NCI-H1436 treated with DMSO at 0.1 percent for 48 hours (cell line): ENCODE results near the gene MDH1.
"Not testable (repeated sequence)": the region's sequence is repeated elsewhere in the genome, so short reads cannot be mapped to it uniquely, and the experiment has no call there.

Experiments used
- DNase-seq: peaks from one replicate; lab custom pipeline; 2025; lab: John Stamatoyannopoulos, UW

Gene MDH1

DNA sequence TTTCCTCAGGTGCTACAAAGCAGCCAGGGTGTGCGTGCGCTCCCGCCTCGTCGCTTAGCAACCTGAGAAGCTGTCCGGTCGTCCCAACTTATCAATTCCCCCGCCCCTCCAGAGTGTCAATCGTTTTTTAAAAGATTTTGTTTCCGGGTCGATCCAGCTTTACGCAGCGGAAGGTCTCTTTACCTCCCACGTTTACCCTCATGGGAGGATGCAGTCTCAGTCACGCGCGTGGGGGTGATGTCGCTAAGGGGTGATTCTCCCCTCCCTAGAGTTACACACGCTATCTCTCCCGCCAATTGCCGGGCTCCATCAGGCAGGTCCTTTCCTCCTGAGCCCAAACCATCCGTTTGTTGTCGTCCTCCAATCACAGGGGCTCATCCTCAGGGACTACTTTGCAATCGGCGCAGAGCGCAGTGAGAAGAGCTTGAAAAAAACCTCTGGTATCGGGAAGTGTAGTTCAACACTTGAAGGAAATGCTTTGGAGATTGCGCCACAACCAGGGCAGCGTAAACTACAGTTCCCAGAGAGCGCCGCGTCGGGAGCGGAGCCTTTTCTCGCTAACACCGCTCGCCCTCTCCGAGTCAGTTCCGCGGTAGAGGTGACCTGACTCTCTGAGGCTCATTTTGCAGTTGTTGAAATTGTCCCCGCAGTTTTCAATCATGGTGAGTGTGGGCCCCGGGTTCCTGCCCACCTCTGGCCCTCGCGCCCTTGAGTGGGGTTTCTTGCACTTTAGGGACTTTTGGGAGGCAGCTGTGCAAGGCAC lies at the start of gene MDH1, which contains the start of gene WDPCP:
Gene MDH1 (plus strand): TSS at position 579 of the 763 bp plus-strand sequence. CDS start 81 bp downstream, at position 660.
Gene WDPCP (minus strand): TSS at position 93 of the 763 bp plus-strand sequence. CDS start 206 bp downstream, outside the sequence.
- DNase-seq: peak; percentile 96

DNA sequence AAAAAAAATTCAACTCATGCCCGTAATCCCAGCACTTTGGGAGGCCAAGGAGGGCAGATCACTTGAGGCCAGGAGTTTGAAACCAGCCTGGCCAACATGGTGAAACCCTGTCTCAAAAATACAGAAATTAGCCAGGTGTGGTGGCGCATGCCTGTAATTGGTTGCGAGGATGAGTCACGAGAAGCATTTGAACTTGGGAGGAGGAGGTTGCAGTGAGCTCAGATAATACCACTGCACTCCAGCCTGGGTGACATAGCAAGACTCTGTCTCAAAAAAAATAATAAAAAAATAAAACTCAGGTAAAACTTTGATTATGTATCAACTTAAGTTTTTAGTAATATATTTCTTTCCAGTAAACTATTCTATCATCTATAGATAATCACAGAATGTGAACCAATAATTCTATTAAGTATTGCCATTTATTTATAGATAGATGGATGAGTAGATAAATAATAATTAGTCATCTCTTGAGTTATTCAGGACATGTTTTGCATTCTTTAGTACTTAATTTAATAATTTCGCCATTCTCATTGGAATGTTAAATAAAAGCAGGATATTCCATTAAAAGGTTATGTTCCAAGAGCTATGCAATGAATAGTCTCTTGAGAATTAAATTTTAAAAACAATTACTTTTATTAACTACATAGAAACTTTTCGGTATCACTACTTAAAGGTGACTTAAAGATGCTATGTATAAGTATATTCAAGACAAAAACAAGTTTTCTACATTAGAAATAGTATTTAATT lies 49.2 kb upstream of the MDH1 start:
- DNase-seq: no peak

DNA sequence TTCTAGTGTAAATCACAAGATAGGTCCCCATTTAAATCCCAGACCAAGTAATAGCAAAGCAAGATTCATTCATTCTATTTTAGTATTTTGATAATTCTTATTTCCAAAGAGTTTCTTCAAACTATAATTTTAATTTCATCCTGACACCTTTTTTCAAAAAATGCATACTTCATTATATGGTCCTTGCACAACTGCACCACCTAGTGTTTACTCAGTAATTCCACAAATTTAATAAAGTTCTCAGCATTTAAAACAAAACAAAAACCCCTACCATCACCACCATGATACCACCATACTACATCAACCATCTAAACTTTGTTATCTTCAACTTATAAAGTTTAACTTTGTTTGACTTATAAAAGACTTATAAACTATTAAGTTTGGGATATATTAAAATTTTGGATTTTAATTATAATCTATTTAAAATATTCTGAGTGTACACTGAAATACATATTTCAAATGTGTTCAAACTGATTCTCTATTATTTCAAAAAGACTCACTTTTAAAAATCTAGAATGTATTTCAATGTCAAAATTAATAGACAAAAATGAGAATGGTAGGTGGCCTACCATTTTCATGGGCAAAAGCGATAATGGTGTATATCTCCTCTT lies 44.6 kb upstream of the MDH1 start:
- DNase-seq: no peak

DNA sequence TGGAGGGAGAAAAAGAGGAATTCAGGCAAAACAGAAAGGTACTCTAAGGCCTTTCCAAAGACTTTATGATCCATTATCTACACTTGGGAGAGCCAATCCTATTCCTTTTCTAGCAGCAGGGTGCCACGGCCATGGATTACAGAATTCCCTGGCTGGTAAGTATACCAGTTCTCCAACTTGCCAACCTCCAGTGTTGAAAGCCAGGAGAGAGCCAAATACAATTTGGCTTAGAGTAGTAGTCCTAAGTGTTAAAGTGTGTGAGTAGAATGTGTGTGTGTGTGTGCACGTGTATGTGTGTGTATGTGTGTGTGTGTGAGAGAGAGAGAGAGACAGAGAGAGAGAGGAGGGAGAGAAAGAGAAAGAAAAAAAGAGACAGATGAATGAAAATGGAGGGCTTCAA lies 43.7 kb upstream of the MDH1 start:
- DNase-seq: no peak

DNA sequence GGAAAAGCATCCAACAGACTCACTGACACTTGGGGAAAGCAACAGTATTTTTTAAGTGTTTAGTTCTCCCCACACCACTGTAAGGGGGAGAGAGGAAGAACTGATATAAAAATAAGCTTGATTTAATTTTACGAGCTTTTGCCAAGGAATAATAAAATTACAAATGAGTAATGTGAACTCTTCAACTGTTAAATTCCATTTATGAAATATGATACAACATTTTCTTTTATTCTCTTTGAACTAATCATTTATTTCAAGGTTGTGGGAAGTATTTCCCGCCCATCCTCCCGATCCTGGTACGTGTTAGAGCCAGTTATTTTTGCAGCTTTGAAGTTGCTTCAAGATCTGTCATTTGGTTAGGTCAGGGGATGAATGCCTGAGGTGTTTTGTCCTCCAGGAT lies 35.7 kb upstream of the MDH1 start:
- DNase-seq: no peak

DNA sequence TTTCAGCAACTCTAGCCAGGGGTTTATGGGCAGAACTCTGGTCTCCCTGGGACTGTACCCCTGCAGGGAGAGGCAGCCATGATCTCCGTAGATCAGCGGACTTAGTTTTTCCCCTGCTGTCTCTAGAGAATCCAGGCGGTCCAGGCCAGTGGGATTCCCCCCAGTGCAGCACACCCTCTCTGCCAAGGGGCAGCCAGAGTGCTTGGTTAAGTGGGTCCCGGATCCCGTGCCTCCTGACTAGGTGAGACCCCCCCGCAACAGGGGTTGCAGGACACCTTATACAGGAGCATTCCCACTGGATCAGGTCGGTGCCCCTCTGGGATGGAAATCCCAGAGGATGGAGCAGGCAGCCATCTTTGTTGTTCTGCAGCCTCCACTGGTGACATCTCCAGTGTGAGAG lies 33.5 kb upstream of the MDH1 start:
- DNase-seq: no peak

DNA sequence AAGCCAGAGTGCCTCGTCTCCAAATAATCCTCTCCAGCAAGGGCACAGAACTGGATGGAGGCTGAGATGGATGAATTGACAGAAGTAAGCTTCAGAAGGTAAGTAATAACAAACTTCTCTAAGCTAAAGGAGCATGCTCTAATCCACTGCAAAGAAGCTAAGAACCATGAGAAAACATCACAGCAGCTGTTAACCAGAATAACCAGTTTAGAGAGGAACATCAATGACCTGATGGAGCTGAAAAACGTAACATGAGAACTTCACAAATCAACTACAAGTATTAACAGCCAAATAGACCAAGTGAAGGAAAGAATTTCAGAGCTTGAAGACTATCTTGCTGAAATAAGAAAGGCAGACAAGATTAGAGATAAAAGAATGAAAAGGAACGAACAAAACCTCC lies 32.8 kb upstream of the MDH1 start:
- no peak for DNase-seq

DNA sequence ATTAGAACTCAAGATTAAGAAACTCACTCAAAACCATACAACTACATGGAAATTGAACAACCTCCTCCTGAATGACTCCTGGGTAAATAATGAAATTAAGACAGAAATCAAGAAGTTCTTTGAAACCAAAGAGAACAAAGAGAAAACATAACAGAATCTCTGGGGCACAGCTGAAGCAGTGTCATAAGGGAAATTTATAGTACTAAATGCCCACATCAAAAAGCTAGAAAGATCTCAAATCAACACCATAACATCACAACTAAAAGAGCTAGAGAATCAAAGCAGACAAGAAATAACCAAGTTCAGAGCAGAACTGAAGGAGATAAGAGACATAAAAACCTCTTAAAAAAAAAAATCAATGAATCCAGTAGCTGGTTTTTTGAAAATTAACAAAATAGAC lies 30.9 kb upstream of the MDH1 start:
- not testable (repeated sequence) for DNase-seq

DNA sequence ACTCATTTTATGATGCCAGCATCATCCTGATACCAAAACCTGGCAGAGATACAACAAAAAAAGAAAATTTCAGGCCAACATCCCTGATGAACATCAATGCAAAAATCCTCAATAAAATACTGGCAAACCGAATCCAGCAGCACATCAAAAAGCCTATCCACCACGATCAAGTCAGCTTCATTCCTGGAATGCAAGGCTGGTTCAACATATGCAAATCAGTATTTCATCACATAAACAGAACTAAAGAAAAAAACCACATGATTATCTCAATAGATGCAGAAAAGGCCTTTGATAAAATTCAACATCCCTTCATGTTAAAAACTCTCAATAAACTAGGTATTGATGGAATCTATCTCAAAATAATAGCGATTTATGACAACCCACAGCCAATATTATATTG lies 29.8 kb upstream of the MDH1 start:
- not testable (repeated sequence) for DNase-seq

DNA sequence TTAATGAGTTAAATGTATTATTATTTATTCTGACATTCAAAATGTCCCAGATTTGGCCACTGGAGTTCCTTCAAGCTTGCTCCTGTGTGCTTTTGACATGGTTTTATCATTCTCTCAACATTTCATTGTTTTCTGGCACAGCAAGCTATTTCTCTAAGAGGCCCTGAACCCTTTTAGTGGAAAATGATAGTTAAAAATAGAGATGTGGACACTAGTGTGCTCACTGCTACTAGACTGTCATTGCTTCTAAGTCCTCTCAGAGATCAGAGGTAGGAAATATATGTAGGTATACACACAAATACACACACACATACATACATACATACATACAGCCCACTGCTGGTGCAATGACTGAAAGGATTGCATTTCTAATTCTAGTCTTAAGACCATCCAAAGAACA lies 26.0 kb upstream of the MDH1 start:
- no peak for DNase-seq

DNA sequence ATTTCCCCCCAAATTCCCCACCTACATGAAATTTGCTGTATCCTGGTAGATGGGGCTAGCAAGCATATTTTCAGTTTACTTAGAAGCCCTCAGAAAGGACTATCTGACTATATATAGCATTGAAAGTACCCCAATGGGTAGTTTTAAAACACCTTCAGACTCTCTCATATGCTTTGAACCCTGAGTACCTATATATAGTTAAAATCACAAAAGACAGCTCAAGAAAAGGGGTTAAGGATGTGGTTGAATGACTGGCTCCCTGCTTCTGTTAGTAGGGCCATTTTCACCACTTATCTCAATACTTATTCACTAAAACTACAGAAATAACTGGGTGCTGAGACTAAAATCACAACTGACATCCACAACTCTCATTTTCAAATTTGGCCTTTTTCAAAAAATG lies 19.0 kb upstream of the MDH1 start:
- no peak for DNase-seq

DNA sequence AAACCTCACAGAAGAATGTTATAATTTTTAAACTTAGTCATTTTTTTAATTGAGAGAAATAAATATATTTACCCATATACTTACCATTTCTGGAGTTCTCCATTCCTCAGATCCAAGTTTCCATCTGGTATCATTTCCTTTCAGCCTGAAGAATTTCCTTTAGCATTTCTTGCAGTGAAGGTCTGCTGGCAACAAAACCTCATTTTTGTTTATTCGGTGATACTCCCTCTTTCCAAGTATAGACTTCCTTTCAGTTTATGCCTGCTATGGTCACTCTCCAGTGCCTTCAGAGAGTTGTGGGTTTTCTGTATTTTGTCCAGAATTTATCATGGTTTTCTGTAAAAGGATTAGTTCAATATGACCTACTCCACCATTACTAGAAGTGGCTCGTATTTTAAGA lies 17.5 kb upstream of the MDH1 start:
- DNase-seq: no peak

DNA sequence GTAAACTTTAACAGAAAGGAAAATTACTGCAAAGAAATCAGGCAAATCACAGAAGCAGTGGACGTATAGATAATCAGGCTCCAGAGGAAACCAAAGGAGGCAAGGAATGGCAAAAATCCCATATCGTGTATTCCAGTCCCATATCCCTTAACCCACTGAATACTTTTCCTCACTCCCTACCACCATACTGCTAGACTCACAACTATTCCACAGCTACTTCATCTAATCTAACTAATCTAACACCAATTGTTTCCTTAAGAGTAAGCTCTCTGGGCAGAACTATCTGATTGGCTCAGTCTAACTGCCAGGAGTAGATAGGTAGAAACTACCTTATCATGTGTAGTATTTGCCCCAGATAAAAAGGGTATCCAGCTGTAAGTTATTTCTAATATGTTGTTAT lies 16.8 kb upstream of the MDH1 start:
- no peak for DNase-seq

DNA sequence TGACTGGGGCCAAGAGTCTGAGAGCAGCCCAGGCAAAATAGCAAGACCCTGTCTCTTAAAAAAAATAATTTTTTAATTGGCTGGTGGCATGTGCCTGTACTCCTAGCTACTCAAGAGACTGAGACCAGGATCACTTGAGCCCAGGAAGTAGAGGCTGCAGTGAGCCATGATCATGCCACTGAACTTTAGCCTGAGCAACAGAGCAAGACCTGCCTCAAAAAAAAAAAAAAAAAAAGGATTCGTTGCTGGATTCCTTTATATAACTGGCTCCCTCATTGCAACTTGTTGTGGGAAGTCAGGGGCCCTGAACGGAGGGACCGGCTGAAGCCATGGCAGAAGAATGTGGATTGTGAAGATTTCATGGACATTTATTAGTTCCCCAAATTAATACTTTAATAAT lies 15.7 kb upstream of the MDH1 start:
- not testable (repeated sequence) for DNase-seq

DNA sequence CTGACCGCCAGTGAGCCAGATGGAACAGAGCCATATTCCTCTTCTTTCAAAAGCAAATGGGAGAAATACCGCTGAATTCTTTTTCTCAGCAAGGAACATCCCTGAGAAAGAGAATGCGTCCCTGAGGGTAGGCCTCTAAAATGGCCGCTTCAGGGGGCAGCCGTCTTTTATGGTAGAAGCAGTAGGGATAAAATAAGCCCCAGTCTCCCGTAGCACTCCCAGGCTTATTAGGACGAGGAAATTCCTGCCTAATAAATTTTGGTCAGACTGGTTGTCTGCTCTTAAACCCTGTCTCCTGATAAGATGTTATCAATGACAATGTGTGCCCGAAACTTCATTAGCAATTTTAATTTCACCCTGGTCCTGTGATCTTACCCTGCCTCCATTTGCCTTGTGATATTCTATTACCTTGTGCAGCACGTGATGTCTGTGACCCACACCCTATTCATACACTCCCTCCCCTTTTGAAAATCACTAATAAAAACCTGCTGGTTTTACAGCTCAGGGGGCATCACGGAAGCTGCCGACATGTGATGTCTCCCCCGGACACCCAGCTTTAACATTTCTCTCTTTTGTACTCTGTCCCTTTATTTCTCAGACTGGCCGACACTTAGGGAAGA lies 14.9 kb upstream of the MDH1 start:
- DNase-seq: not testable (repeated sequence)

DNA sequence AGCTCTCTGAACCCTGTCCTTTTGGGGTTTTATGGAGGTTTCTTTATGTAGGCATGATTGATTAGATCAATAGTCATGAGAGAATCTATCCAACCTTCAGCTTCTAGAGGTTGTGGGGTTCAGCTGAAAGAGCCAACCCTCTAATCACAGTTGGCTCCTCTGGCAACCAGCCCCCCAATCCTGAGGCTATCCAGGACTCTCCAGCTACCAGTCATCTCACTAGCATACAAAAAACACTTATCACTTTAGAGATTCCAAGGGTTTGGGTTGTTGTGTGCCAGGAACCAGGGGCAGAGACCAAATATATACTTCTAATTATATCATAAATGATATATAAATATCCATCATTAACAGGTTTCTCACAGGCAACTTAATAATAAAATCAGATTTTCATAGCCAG lies 12.2 kb upstream of the MDH1 start:
- DNase-seq: no peak

DNA sequence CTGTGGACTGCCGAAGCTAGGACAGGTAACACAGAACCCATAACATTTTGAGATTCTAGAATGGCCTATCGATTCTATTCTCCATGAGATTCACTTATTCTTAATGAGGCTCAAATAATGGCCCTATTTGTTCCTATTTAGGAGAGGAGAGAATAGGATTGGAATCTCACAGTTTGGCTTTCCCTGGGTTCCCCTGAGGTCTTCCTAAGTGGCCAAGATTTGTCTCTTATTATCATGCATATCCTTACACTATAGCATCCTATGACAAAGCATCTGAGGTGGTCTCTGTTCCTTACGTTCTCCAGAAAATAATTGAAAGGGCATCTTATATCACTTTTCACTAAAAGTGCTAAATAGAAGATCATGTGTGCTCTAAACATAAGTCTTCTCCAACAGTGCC lies 10.0 kb upstream of the MDH1 start:
- no peak for DNase-seq

DNA sequence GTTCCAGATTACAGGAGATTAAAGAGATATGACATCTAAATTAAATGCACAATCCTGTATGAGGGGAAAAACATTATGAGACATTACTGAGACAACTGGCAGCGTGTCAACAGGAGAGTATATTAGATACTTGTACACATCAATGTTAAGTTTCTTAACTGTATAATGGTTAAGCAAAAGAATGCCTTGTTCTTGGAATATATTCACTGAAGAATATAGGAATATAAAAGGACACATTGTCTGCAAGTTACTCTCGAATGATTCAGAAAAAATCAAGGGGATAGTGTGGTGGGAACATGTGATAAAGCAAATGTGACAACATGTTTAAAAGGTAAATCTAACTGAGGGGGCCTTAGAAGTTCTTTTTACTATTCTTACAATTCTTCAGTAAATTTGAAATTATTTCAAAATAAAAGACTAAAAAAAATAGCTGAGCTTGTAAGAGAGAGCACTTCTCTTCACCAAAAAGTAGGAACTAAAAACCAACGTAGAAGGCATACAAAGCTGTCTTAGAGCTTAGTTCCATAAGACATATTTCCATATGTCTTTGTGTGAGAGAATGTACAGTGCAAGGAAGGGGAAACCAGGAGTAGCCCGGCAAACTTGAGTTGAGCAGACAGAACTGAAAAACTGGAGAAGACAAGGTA lies 8.0 kb upstream of the MDH1 start:
- no peak for DNase-seq

DNA sequence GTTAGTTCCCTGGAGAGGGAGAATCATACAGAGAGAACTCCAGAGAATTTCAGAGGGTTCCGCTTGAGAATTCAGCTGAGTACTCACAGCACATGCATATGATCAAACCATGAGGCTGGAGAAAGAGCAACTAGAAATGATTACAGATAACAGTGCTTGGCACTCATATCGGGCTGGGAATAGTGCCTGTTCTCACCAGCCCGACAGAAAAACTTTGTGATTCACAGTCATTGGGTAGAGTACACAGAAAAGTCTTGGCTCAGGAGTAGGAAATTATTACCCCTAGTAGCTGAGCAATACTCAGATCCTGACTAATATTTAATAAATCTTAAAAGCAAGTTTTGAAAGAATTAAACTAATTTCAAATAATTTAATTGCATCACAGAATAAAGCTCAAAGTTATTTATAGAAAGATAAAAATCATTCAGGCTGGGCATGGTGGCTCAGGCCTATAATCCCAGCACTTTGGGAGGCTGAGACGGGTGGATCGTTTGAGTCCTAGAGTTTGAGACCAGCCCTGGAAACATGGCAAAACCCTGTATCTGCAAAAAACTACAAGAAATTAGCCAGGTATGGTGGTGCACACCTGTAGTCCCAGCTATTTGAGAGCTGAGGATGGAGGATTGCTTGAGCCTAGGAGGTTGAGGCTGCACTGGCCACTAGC lies 7.3 kb upstream of the MDH1 start:
- DNase-seq: no peak

DNA sequence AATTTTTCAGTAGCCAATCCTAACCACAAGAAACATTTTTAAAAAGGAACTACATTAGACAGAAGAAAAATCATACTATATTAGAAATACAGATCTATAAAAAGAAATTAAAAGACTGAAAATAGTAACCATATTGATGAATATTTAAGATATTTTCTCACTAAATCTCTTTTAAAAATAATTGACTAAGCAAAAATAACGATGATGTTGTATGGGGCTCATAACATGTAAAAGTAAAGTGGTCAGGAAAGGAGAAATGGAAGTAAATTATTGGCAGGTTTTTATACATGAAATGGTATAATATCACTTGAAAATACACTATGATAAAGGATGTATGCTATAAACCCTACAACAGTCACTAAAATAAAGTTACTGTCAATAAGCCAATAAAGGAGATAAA lies 5.9 kb upstream of the MDH1 start:
- DNase-seq: no peak

DNA sequence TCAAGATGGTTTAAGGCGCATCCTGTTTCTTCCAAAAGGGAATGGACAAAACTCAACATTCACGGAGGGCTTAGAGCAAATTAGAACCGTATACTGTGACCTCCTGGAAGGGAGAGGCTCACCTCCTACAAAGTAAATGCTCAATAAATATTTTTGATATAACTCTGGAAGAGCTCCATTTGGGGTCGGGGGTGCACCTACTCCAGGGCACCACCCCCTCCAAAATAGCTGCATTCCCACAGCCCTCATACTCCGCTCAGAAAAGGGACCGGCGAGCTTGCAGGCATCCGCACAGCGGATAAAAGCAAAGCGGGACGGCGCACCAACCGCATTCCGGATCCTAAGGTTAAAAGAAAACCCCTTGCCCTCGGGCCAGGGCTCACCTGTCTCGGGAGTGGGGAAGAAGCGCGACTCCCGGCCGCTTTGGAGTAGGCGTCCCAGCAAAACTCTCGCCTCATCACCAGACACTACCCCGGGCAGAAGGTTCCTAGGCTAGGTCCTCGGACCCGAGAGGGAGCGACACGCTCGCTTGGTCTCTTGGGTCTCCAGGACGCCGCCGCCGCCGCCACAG lies 864 bp upstream of the MDH1 start:
- DNase-seq: peak; percentile 62
